Testis (tissue), 2 donors: Measurements from ENCODE around the gene CCDC85A.

Source experiments
- CTCF ChIP-seq, 3 experiments: fragments of 450-650 bp in 2 of 3; fragments of 200-600 bp in 1 of 3; sonication (generic) in 1 of 3; IDR thresholded peaks; one replicate each; pipeline ENCODE4 v1.5.1; 2016 to 2019; ENCODE audit warnings: antibody characterized with exemption in 3 of 3, mild to moderate bottlenecking in 2 of 3, moderate library complexity in 1 of 3
- POLR2A ChIP-seq: fragments of 450-650 bp; IDR thresholded peaks from one replicate; pipeline ENCODE4 v1.6.1; 2017; ENCODE audit warnings: antibody characterized with exemption, mild to moderate bottlenecking, moderate library complexity

DNA sequence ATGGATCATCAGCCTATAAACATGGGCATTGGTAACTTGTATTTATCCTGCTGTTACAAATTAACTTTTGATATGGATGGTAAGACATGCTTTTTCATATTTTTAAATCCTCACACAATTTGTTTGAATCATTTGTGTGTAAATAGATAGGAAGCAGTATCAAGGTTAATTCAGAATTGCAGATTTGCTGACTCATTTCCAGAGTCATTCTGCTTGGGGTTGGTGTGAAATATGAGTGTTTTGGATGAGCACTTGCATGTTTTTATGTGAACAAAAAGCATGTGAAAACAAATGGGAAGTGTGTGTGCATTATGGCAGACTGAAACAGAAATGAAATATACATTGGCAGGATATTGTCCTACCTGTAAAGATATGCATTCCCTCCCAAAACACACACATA, 11.8 kb downstream of the CCDC85A start:
- no peak for TF ChIP-seq CTCF (IDR thresholded peaks at IDR 0.05)
- no peak for TF ChIP-seq POLR2A
